Measurements from ENCODE around the gene IL2RA. TPM values are rescaled to one million over a fixed set of nuclear protein-coding genes. Genes with fewer than 3 reads are reported as not detected.
"Not testable (repeated sequence)": the region's sequence is repeated elsewhere in the genome, so short reads cannot be mapped to it uniquely, and the experiment has no call there.

IL2RA gene
- total and polyA plus RNA-seq, 12 donors, result 0.14 to 57.9 (median 3.1) TPM; not detected in 1

- H3K36me3 ChIP-seq (replicated peaks in 1 of 2), result peaks cover 0 to 9% of the 10 kb centered on the region in 2 donors
- H3K4me1 ChIP-seq (replicated peaks in 1 of 2), result no peaks in the 10 kb centered on the region
- H3K4me3 ChIP-seq, result no peak overlapping the region
- no peak for TF ChIP-seq POLR2A (IDR thresholded peaks at IDR 0.05)
- TF ChIP-seq CTCF (IDR thresholded peaks at IDR 0.05), result no peak
- H3K27ac ChIP-seq, result no peak overlapping the region
- peak in 1 of 7 donors; percentile 30 for DNase-seq
- WGBS, 4 donors, result 89 to 94% (median 91%) methylated on average over 20 to 29 of the region's 29 CpGs
- H3K27me3 ChIP-seq, result no peaks in the 10 kb centered on the region
- intact Hi-C loops (cut with DNase I), result no loop called here
- H3K9me3 ChIP-seq (replicated peaks in 1 of 3), result no peaks in the 10 kb centered on the region
Observed at GRCh38 chr10:5961405-5962100, 100.6 kb downstream of the IL2RA start.

- H3K36me3 ChIP-seq (replicated peaks in 1 of 2); H3K4me1 ChIP-seq (replicated peaks in 1 of 2); H3K4me3 ChIP-seq; intact Hi-C loops (cut with DNase I); H3K27me3 ChIP-seq; H3K9me3 ChIP-seq (replicated peaks in 1 of 3); H3K27ac ChIP-seq: not testable (repeated sequence)
- DNase-seq, result peak in 1 of 7 donors; percentile 17
- WGBS, 4 donors, result 94 to 98% (median 97%) methylated on average over 10 of the region's 10 CpGs
Observed at GRCh38 chr10:5960973-5961275, 101.2 kb downstream of the IL2RA start.

Small RNA genes lying within 50 kb of the gene (small RNA-seq; reads per million reads assigned to genes)
- gene RF00397, result 0 reads per million in 2 donors

Other genes with a start within 250 kb of the IL2RA start
- 100 to 1,000 TPM; 182 to 412 (median 239) TPM for gene GDI2, start 248.9 kb downstream of the IL2RA start, total RNA-seq
- gene GDI2, start 248.9 kb downstream of the IL2RA start, polyA plus RNA-seq, result 100 to 1,000 TPM in 1 of 3 donors, 10 to 100 TPM in 2; 45.3 to 377 (median 48.2) TPM
- 10 to 100 TPM in 3 of 9 donors, 1 to 10 TPM in 6; 5.9 to 12.4 (median 7.1) TPM for gene ANKRD16, start 172.5 kb downstream of the IL2RA start, total RNA-seq
- gene ANKRD16, start 172.5 kb downstream of the IL2RA start, polyA plus RNA-seq, result 1 to 10 TPM; 4.0 to 6.1 (median 5.8) TPM
- gene FBH1, start 172.1 kb downstream of the IL2RA start, total RNA-seq, result 100 to 1,000 TPM in 5 of 9 donors, 10 to 100 TPM in 4; 68.9 to 165 (median 106) TPM
- 100 to 1,000 TPM in 2 of 3 donors, 10 to 100 TPM in 1; 91.4 to 154 (median 137) TPM for gene FBH1, start 172.1 kb downstream of the IL2RA start, polyA plus RNA-seq
- 10 to 100 TPM in 5 of 9 donors, 1 to 10 TPM in 4; 2.8 to 55.8 (median 10.1) TPM for gene IL15RA, start 84.8 kb downstream of the IL2RA start, total RNA-seq
- 10 to 100 TPM in 1 of 3 donors, 1 to 10 TPM in 2; 6.8 to 11.0 (median 9.5) TPM for gene IL15RA, start 84.8 kb downstream of the IL2RA start, polyA plus RNA-seq
- 10 to 100 TPM; 31.9 to 72.1 (median 57.5) TPM for gene RBM17, start 26.7 kb upstream of the IL2RA start, total RNA-seq
- 100 to 1,000 TPM in 2 of 3 donors, 10 to 100 TPM in 1; 92.4 to 123 (median 101) TPM for gene RBM17, start 26.7 kb upstream of the IL2RA start, polyA plus RNA-seq
- gene PFKFB3, start 140.6 kb upstream of the IL2RA start, total RNA-seq, result 10 to 100 TPM; 14.9 to 72.4 (median 36.8) TPM
- 10 to 100 TPM in 2 of 3 donors, 1 to 10 TPM in 1; 8.4 to 20.8 (median 13.1) TPM for gene PFKFB3, start 140.6 kb upstream of the IL2RA start, polyA plus RNA-seq